NCI-H1092 treated with DMSO at 0.1 percent for 48 hours (cell line): ENCODE results near the gene KLHL17.
"Not testable (repeated sequence)": the region's sequence is repeated elsewhere in the genome, so short reads cannot be mapped to it uniquely, and the experiment has no call there.

Experiments
- DNase-seq: peaks from one replicate; lab custom pipeline; 2025; lab: John Stamatoyannopoulos, UW

The KLHL17 gene

DNA sequence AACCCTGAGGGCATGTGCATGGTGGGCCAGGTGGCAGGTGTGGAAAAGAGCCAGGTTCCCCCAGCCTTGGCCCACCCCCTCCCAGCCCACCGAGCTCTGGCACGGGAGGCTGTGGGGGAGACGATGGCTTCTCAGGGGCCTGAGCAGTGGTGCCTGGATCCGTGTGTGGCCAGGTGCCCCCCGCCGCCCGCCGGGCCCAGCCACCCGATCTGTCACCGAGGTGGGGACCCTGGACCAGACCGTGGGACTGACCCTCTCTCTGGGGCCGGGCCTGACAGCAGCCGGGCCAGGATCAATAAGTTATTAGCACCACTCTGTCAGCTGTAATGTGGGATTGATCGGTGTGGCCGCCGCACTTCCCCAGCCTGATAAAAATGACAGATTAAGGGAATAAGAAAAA is 22.9 kb upstream of the KLHL17 start:
- DNase-seq, result no peak

DNA sequence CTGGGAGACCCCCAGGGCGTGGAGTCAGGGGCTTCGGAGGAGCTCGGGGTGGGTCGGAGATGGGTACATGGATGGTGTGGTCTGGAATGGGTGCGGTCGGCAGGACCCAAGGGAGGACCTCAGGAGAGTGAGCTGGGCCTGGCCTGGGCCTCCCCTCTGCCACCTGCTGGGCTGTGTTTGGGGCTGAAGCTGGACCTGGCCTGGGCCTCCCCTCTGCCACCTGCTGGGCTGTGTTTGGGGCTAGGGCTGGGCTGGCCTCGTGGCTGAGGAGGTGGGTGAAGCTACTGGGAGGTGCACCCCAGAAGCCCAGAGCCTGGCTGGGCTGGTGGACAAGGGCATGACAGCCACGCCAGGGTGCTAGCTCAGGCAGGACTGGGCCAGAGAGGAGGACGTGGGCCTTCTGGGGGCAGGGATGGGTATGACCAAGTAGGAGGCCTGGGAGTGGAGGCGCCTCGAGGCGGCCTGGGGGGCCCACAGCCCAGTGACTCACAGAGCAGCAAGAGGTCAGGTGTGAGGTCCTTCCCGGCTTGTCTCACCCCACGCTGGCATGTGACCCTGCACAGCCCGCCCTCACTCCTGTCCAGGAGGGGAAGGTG is 22.2 kb upstream of the KLHL17 start:
- DNase-seq, result no peak

DNA sequence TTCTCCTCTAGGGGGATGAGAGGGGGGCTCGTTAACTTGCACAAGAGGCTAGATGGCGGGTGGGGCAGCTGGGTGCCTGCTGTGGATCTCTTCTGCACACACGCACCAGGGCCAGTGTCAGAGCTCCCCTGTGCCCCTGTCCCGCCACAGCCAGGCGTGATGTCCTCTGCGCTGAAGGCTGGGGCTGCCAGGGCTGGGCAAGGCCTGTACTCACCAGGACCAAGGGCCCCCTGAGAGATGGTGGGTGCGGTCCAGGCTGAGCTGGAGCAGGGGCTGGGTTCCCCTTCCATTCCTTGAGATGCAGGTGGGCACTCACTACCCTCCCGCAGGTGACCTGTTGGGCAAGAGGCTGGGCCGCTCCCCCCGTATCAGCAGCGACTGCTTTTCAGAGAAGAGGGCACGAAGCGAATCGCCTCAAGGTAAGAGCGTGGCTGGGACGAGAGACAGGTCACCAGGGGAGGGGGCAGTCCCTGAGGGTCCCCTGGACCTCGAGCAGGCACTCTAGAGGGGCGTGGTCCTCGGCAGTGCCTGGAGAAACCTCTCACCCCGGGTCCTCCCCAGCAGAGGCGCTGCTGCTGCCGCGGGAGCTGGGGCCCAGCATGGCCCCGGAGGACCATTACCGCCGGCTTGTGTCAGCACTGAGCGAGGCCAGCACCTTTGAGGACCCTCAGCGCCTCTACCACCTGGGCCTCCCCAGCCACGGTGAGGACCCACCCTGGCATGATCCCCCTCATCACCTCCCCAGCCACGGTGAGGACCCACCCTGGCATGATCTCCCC is 21.5 kb upstream of the KLHL17 start:
- no peak for DNase-seq

DNA sequence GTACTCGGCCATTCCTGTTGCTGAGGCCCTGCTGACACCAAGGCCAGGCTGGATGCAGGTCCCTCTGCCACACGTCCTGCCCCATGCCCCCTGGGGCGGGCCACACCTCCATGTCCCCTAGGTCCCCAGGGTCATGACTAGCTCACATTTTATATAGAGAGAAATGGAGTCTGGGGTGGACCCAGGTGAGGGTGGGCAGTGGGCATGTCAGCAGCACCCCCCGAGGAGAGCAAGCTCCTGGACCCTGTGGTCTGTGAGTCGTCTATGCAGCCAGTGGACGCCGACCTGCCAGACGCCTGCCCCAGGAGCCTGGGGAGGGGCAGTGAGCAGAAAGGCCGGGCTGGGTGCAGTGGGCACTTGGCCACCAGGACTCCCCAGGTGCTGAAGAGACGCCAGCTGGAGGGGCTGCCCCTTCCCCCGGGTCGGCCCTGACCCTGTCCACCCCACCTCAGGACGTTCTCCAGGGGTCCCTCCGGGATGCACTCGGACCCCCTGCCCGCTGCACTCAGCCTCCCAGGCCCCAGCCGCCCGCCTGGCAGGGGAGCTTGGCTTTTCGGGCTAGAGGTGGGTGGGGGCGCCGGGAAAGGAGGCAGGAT is 20.8 kb upstream of the KLHL17 start:
- no peak for DNase-seq

DNA sequence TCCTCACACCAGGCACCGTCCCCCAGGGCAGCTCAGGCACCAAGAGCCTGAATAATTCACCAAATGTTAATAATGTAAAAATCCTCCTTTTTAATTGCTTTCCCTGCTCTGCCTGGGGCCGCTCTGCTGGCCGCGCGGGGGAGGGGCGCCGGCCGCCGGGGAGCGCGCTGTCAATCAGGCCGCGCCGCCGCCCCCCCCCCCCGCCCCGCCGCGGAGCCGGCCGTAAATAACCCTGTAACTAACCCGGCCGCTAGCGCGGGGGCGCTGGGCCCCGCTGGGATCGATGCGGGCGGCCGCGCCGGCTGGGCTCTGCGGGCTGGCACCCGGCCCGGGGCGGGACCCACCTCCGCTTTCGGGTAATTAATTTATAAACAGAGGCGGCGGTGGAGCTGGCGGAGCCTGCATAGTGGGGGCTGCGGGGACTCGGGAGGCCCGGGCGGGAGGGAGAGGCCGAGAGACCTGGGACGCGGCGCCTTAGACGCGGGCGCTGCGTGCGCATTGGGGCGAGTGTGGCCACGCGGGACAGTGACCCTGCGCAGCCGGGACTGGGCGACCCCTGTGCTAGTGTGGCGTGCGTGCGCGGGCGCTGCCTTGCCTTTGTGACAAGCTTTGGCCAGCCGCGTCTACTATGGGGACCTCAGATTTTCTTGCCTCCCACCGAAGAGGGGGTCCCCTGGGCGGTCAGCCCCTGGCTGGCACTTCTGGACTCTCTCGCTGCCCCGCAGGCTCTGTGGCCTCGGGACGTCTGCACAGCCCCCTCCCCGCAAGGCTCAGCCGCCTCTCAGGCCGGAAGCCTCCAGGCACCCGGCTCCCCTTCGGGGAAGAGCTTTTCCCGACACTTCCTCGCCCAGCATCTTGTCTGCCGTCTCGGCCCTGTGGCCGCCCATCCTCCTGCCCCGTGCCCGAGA is 20.0 kb upstream of the KLHL17 start:
- DNase-seq, result peak; percentile 22

DNA sequence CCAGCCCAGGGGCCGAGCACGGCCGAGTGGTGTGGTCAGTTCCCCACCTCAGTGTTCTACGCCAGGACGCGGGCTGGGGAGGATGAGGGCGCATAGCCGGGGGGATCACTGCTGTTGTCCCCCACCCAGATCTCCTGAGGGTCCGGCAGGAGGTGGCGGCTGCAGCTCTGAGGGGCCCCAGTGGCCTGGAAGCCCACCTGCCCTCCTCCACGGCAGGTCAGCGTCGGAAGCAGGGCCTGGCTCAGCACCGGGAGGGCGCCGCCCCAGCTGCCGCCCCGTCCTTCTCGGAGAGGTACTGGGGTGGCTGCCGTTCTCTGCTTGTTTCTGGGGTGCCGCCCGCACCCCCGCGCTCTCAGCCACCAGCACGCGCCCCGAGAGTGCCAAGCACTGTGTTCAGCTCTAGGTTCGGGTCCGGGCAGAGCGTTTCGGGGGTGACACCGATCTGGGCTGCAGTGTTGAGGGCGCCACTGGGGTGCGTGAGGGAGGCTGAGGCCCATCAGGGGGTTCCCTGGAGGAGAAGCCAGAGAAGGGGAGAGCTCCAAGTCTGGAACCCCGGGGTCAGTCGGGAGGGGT is 19.3 kb upstream of the KLHL17 start:
- DNase-seq, result no peak

DNA sequence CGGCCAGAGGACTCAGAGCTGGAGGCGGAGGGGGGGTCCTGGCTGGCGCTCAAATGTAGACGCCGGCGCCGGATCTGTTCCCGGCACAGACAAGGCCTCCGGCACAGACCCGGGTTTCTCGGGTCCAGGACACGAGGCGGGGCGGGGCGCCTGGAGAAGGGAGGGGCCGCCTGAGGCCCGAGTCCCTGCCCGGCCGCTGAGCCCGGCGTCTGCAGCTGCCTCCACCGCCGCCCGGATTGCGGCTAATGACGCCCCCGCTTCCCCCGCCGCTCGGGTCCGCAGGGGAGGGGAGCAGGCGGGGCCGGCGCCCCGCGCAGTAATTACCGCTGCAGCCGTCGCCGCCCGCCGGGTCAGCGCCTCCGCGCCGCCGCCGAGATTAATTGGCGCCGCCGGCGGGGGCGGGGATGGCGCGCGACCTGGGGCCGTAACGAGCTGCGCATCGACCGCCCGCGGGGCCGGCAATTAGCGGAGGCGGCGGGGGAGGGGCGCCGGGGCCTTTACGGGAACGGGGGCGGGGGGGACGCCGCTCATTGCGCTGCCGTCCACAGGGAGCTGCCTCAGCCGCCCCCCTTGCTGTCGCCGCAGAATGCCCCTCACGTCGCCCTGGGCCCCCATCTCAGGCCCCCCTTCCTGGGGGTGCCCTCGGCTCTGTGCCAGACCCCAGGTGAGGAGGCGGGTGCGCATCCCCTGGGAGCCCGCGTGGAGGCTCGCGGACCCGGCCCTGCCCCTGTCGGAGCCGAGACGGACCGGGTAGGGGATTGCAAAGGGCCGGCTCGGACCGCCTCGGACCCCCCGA is 18.6 kb upstream of the KLHL17 start:
- peak; percentile 38 for DNase-seq

DNA sequence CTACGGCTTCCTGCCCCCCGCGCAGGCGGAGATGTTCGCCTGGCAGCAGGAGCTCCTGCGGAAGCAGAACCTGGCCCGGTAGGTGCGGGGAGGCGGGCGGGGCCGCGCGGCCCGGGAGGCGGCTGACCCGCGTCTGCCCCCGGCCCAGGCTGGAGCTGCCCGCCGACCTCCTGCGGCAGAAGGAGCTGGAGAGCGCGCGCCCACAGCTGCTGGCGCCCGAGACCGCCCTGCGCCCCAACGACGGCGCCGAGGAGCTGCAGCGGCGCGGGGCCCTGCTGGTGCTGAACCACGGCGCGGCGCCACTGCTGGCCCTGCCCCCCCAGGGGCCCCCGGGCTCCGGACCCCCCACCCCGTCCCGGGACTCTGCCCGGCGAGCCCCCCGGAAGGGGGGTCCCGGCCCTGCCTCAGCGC is 18.0 kb upstream of the KLHL17 start:
- DNase-seq, result no peak

DNA sequence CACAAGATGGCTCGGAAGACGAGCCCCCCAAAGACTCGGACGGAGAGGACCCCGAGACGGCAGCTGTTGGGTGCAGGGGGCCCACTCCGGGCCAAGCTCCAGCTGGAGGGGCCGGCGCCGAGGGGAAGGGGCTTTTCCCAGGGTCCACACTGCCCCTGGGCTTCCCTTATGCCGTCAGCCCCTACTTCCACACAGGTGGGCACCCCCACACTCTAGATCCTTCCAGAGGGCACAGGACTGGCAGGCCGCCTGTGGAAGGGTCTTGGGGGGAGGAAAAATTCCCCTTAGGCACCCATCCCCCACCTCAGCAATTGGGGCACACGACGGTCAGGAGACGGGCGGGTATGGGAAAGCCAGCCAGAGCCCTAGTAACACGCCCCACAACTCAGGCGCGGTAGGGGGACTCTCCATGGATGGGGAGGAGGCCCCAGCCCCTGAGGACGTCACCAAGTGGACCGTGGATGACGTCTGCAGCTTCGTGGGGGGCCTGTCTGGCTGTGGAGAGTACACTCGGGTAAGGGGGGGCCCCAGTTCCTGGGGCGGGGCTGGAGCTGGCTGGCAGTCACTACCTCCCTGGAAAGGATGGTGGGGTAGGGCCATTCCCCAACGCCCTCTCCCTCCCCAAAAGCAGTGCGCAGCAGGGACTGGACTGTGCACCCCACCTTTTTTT is 17.4 kb upstream of the KLHL17 start:
- no peak for DNase-seq

DNA sequence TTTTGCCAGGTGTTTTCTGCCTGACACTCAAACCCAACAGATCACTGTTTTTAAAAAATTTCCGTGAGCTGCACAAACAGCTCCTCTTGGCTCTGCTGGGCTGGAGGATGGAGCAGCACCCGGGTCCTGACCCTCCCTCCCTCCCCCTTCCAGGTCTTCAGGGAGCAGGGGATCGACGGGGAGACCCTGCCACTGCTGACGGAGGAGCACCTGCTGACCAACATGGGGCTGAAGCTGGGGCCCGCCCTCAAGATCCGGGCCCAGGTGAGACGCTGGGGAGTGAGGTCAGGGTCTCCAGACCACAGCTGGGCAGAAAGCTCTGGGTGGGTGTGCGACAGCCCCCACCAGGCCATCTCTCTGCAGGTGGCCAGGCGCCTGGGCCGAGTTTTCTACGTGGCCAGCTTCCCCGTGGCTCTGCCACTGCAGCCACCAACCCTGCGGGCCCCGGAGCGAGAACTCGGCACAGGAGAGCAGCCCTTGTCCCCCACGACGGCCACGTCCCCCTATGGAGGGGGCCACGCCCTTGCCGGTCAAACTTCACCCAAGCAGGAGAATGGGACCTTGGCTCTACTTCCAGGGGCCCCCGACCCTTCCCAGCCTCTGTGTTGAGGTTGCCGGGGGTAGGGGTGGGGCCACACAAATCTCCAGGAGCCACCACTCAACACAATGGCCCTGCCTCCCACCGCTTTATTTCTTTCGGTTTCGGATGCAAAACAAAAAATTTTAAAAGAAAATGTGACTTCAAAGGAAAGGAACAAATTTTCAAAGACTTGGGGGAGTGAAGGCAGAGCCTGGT is 16.6 kb upstream of the KLHL17 start:
- no peak for DNase-seq

DNA sequence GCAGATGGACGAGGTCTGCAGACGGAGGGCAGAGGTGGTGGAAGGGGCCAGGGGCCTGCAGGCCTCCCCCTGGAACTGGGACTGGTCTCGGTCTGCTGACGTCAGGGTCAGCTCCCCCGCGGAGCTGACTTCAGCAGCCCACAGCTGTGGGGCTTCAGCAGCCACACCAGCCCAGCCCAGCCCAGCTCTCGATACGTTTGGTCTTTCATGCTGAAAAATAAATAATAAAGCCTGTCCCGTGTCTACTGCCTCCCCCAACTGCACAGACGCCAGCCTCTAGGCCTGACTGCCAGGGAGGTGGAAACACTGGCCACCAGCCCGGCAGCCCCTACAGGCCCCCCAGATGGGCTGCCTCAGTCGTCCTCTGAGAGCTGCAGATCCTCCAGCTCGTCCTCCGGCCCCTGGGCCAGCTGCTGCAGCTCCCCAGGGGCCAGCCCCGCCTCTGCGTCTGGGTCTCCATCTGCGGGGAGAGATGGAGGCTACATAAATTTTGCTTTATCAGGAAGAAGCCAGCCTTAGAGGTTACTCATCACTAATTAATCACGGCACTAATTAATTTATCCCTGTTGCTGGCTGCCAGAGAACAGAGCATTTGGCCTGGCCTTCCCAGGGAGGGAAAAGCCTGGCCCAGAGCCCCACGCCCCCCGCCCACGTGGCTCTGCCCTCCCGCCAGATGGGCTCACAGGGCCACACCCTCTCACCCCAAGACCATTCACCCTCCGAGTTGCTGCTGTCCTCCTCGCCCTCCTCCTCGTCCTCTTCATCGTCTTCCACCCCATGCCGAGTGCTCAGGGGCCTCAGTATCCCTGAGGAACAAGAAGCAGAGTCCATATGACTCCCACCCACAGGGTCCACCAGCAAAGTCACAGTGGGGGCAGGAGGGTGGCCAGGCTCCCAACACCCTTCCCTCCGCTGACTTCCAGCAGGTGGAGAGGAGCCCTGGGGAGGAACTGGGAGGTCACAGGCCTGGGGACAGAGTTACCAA is 15.8 kb upstream of the KLHL17 start:
- DNase-seq, result no peak

DNA sequence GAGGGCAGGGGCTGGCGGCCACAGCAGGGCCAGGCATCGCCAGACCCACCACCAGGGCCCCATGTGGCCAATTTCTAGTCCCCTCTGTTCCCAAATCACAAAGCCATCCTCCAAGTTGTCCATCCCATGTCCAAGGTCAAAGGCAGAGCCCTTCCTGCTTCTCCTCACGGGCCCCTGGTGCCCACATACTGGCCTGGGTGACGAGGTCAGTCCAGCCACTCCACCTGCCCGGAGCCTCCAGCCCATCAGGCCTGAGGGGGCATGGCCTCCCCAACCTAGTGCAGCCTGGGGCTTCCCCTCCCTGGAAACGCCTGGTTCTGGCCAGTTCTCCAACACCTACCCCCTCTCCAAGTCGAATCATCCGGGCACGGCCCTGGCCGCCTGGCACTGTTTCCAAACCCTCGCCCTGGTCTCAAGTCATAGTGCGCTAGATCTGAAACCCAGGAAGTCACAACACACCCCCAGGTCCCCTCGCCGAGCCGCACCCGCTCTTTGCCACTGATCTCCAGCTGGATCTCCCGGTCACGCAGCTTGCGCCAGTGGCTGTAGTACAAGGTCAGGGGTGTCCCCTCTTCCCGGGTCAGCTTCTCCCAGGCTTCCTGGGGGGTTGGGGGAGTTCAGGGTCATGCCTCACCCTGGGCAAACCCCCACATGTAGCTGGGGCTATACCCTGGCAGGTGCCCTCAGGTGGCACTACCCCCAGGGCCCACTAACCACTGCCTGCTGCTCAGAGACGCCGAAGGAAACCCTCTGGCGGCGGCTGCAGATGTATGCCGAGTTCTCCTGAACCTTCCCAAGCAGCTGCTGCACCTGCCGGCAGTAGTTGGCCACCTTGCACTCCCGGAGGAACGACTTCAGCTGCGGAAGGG is 14.5 kb upstream of the KLHL17 start:
- DNase-seq, result no peak

DNA sequence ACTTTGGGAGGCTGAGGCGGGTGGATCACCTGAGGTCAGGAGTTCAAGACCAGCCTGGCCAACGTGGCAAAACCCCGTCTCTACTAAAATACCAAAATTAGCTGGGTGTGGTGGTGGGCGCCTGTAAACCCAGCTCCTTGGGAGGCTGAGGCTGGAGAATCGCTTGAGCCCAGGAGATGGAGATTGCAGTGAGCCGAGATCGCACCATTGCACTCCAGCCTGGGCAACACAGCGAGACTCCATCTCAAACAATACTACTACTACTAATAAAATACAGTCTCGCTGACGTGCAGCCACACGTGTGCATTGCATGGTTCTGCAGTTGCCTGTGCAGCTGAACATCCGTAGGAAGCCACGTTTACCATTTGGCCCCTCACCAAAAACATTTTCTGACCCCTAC is 13.6 kb upstream of the KLHL17 start:
- DNase-seq, result not testable (repeated sequence)

DNA sequence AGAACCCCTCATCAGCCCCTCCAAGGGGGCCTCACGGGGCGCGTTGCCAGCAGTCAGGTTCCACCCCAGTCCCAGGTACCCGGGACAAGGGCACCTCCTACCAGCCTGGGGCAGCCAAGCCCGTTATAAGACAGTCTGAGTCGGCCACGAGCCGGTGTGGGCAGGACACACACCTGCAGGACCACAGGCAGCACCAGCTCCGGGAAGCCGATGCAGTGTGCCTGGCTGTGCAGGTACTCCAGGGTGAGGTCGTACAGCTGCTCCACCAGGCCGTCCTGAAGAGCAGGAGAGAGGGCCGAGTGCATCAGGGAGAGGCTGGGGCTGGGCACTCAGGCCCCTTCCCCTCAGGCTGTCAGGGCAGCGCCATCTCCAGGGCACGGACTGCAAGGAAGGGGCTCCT is 12.4 kb upstream of the KLHL17 start:
- DNase-seq, result no peak

DNA sequence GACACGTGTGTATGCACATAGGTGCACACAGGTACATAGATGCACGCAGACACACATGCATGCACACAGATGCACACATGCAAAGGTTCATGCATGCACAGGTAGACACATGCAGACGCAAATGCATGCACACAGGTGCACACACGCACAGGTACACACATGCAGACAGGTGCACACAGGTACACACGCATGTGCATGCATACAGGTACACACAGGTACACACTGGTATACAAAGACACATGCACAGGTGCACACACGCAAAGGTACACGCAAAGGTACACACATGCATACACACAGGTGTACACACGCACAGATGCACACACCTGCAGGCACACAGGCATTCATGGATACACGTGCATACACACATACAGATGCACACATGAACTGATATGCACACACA is 10.1 kb upstream of the KLHL17 start:
- DNase-seq, result no peak

DNA sequence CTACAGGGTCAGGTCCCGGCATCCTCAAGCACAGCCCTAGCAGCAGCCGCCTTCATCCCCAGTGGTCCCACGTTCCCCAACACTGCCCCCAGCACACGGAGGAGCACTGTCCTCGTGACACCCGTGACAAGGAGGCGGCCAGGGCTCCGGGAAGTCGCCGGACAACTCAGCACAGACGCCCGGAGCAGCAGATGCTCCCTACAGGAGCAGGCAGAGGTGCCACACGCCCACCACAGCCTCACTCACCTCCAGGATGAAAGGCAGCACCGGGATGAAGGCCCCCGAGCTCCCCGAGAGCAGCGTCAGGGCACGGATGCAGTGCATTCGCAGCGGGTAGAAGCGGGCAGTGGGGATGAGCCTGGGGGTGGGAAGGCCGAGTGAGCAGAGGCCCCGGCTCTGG is 9.5 kb upstream of the KLHL17 start:
- DNase-seq, result no peak

DNA sequence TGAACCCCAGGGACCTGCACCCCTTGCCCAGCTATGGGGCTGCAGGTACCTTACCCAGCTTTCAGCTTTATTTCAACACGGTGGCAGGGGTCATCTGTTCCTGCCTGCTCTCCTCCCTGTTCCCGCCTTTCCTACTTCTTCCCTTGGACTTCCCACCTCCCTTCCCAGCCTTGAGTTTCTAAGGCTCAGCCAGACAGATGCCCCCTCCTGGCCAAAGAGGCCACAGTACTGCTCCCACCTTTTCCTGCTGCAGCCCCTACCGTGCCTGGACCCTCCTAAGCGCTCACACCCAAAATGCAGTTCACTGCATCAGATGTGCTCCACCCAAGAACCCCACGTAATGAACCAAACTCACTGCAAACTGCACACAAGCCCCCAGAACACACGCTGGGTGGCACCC is 9.0 kb upstream of the KLHL17 start:
- no peak for DNase-seq

DNA sequence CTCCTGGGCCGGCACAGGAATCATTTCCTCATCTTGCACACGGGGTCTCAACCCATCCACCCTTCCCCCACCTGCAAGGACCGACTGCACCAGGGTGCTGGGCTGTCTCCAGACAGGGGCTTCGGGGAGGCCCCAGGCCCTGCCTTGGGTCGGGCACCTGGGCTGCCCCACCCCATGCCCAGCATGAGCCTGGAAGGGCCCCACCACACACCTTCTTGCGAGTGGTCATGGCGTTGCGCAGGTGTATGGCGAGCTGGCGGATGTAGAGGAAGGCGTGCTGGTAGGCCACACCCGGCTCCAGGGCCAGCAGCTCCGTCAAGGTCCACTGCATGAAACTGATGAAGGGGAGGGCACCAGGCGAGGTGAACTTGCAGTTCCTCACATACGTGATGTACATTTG is 8.2 kb upstream of the KLHL17 start:
- DNase-seq, result no peak
